ENCODE data around the gene STX1B. TPM values are rescaled to one million over a fixed set of nuclear protein-coding genes. Genes with fewer than 3 reads are reported as not detected.
"Not testable (repeated sequence)": the region's sequence is repeated elsewhere in the genome, so short reads cannot be mapped to it uniquely, and the experiment has no call there.

STX1B gene
- under 0.01 and 0.40 TPM in 2 replicates for total RNA-seq

- no peak for DNase-seq (ENCODE audit: low read depth in 2 of 2)
Measured at GRCh38 chr16:31010585-31011325, at the start of gene STX1B. Gene STX1B (minus strand): TSS chr16:31010638. CDS start chr16:31010396, 242 bp downstream.

- no peak for DNase-seq (ENCODE audit: low read depth in 2 of 2)
Measured at GRCh38 chr16:31055613-31056012, 45.2 kb upstream of the STX1B start.

- DNase-seq (ENCODE audit: low read depth in 2 of 2): peak; percentile 30 to 87
Measured at GRCh38 chr16:31052114-31052513, 41.7 kb upstream of the STX1B start.

- DNase-seq (ENCODE audit: low read depth in 2 of 2): no peak
Measured at GRCh38 chr16:31050280-31051030, 40.0 kb upstream of the STX1B start.

- no peak for DNase-seq (ENCODE audit: low read depth in 2 of 2)
Measured at GRCh38 chr16:31043898-31044481, 33.6 kb upstream of the STX1B start.

GRCh38 chr16:31043352-31043751 is 32.9 kb upstream of the STX1B start:
- DNase-seq (ENCODE audit: low read depth in 2 of 2): no peak

- DNase-seq (ENCODE audit: low read depth in 2 of 2): no peak
Measured at GRCh38 chr16:31042866-31043265, 32.4 kb upstream of the STX1B start.

GRCh38 chr16:31038993-31039392 is 28.6 kb upstream of the STX1B start:
- no peak for DNase-seq (ENCODE audit: low read depth in 2 of 2)

GRCh38 chr16:31036691-31037090 is 26.3 kb upstream of the STX1B start:
- peak in 1 of 2 donors; percentile 29 for DNase-seq (ENCODE audit: low read depth in 2 of 2)

GRCh38 chr16:31033709-31034492 is 23.5 kb upstream of the STX1B start:
- DNase-seq (ENCODE audit: low read depth in 2 of 2): peak; percentile 86 to 89

- peak; percentile 93 to 98 for DNase-seq (ENCODE audit: low read depth in 2 of 2)
Measured at GRCh38 chr16:31032736-31033708, 22.6 kb upstream of the STX1B start, which contains the start of gene STX4. Gene STX4 (plus strand): TSS chr16:31033558. CDS start chr16:31033806, 248 bp downstream.

GRCh38 chr16:31031276-31031675 is 20.8 kb upstream of the STX1B start:
- DNase-seq (ENCODE audit: low read depth in 2 of 2): no peak

GRCh38 chr16:31029272-31029671 is 18.8 kb upstream of the STX1B start:
- no peak for DNase-seq (ENCODE audit: low read depth in 2 of 2)

GRCh38 chr16:31025339-31025738 is 14.9 kb upstream of the STX1B start:
- peak in 1 of 2 donors; percentile 24 for DNase-seq (ENCODE audit: low read depth in 2 of 2)

GRCh38 chr16:31023627-31024226 is 13.3 kb upstream of the STX1B start:
- no peak for DNase-seq (ENCODE audit: low read depth in 2 of 2)

- no peak for DNase-seq (ENCODE audit: low read depth in 2 of 2)
Measured at GRCh38 chr16:31023252-31023602, 12.8 kb upstream of the STX1B start.

GRCh38 chr16:31022544-31023251 is 12.3 kb upstream of the STX1B start:
- DNase-seq (ENCODE audit: low read depth in 2 of 2): no peak

- DNase-seq (ENCODE audit: low read depth in 2 of 2): no peak
Measured at GRCh38 chr16:31020536-31020935, 10.1 kb upstream of the STX1B start.

GRCh38 chr16:31017756-31018155 is 7.3 kb upstream of the STX1B start:
- not testable (repeated sequence) for DNase-seq (ENCODE audit: low read depth in 2 of 2)
